Activated B cell treated with CpG ODN at 0.5 μM for 24 hours (primary cell): Measurements from ENCODE around the gene ZNF341. TPM values are rescaled to one million over a fixed set of nuclear protein-coding genes. Genes with fewer than 3 reads are reported as not detected.

Experiments used
- ATAC-seq: fragments of 200-7000 bp; cut with Tn5 transposase; one replicate; pipeline ENCODE4 v1.10.0; 2021; ENCODE audit warnings: low read depth, mild to moderate bottlenecking, moderate library complexity
- CTCF ChIA-PET: fragments of 350-600 bp; sonication (Branson Sonifier 250); formaldehyde crosslinking; loops from one replicate; lab custom pipeline; 2021; ENCODE audit warnings: antibody characterized with exemption; lab: Charles Lee
- POLR2A ChIA-PET: fragments of 350-600 bp; sonication (Branson Sonifier 250); formaldehyde crosslinking; loops from one replicate; lab custom pipeline; 2021; ENCODE audit warnings: antibody characterized with exemption; lab: Charles Lee
- DNase-seq: peaks from one replicate; pipeline ENCODE4 v3.0.0; 2022
- H3K27ac Mint-ChIP-seq: one replicate; pipeline ENCODE4 v1.8.0; 2020; ENCODE audit warnings: mixed read lengths
- H3K27me3 Mint-ChIP-seq: one replicate; pipeline ENCODE4 v1.8.0; 2021; ENCODE audit warnings: mixed read lengths
- H3K36me3 Mint-ChIP-seq: one replicate; pipeline ENCODE4 v1.8.0; 2021; ENCODE audit warnings: low read depth, mixed read lengths
- H3K4me1 Mint-ChIP-seq: one replicate; pipeline ENCODE4 v1.8.0; 2021; ENCODE audit warnings: mixed read lengths
- H3K4me3 Mint-ChIP-seq: one replicate; pipeline ENCODE4 v1.8.0; 2020; ENCODE audit warnings: mild to moderate bottlenecking, mixed read lengths
- H3K9me3 Mint-ChIP-seq: one replicate; pipeline ENCODE4 v1.8.0; 2020; ENCODE audit warnings: mixed read lengths
- CTCF ChIP-seq: fragments of 200-600 bp; IDR thresholded peaks from one replicate; pipeline ENCODE4 v1.8.0; 2022; ENCODE audit warnings: antibody characterized with exemption, mild to moderate bottlenecking
- intact Hi-C: fragments of 100-400 bp; cut with micrococcal nuclease; formaldehyde crosslinking; loops from one replicate; pipeline ENCODE4 v1.15.1; 2024
- total RNA-seq: library from RNA; stranded (reverse); gene quantifications from 2 replicates; pipeline ENCODE4 v1.2.3, GENCODE V29; 2022

ZNF341 gene
- total RNA-seq, 1 donor from 2014 or later, result 10.1 TPM

- H3K36me3 Mint-ChIP-seq, result peaks cover 34% of the 10 kb centered on the region
- no peaks in the 10 kb centered on the region for H3K27me3 Mint-ChIP-seq
- intact Hi-C loops, result loop anchor here (2.0 kb wide), 1 partner anchor 17 kb away; no protein-coding TSS in a partner anchor
- POLR2A ChIA-PET, result interaction anchor here (0.6 to 1.3 kb wide), 4 partner anchors 15 to 168 kb away, joined by 3 to 4 read pairs (median 3); partner anchors contain the start of genes CHMP4B and RALY
- no peak for DNase-seq
- no peaks in the 10 kb centered on the region for H3K9me3 Mint-ChIP-seq
- peak overlapping the region; percentile 32 for H3K27ac Mint-ChIP-seq
- CTCF ChIA-PET, result interaction anchor here (0.7 to 1.8 kb wide), 2 partner anchors 37 to 244 kb away, joined by 3 to 6 read pairs; no protein-coding TSS in a partner anchor
- no peak overlapping the region for H3K4me3 Mint-ChIP-seq
- no peak for TF ChIP-seq CTCF
- H3K4me1 Mint-ChIP-seq, result peaks cover 82% of the 10 kb centered on the region
- no peak for ATAC-seq
These were observed 93.8 kb downstream of the ZNF341 start for GRCh38 chr20:33825340-33826269.

- Mint-ChIP-seq H3K27ac (peak overlapping the region; percentile 32), H3K9me3 (no peaks in the 10 kb centered on the region), H3K36me3 (peaks cover 35% of the 10 kb centered on the region), H3K27me3 (no peaks in the 10 kb centered on the region), H3K4me1 (peaks cover 80% of the 10 kb centered on the region), H3K4me3 (no peak overlapping the region)
- CTCF ChIA-PET, result interaction anchor here (0.7 to 1.8 kb wide), 2 partner anchors 37 to 243 kb away, joined by 3 to 6 read pairs; no protein-coding TSS in a partner anchor
- intact Hi-C loops, result loop anchor here (2.0 kb wide), 1 partner anchor 16 kb away; no protein-coding TSS in a partner anchor
- DNase-seq (no peak), ATAC-seq (no peak)
- TF ChIP-seq CTCF, result no peak
- POLR2A ChIA-PET, result interaction anchor here (1.3 kb wide), 1 partner anchor 15 kb away, joined by 4 read pairs; the partner anchor contains the start of gene CHMP4B
These were observed 94.6 kb downstream of the ZNF341 start for GRCh38 chr20:33826270-33826897.

- no peak for TF ChIP-seq CTCF
- ATAC-seq (no peak), DNase-seq (no peak)
- Mint-ChIP-seq H3K4me3 (no peak overlapping the region), H3K27ac (peak overlapping the region; percentile 9), H3K4me1 (peaks cover 80% of the 10 kb centered on the region), H3K9me3 (no peaks in the 10 kb centered on the region), H3K36me3 (peaks cover 38% of the 10 kb centered on the region), H3K27me3 (no peaks in the 10 kb centered on the region)
- POLR2A ChIA-PET, result interaction anchor here (1.3 kb wide), 1 partner anchor 16 kb away, joined by 4 read pairs; the partner anchor contains the start of gene CHMP4B
- intact Hi-C loops, result loop anchor here (2.0 kb wide), 1 partner anchor 16 kb away; no protein-coding TSS in a partner anchor
- CTCF ChIA-PET, result interaction anchor here (1.8 kb wide), 1 partner anchor 36 kb away, joined by 6 read pairs; no protein-coding TSS in a partner anchor
These were observed 95.3 kb downstream of the ZNF341 start for GRCh38 chr20:33827109-33827508.

- ChIA-PET POLR2A (no interaction called here), CTCF (no interaction called here)
- Mint-ChIP-seq H3K4me3 (peak overlapping the region; percentile 19), H3K4me1 (peaks cover 79% of the 10 kb centered on the region), H3K27ac (peak overlapping the region; percentile 54), H3K36me3 (peaks cover 37% of the 10 kb centered on the region), H3K9me3 (no peaks in the 10 kb centered on the region), H3K27me3 (no peaks in the 10 kb centered on the region)
- intact Hi-C loops, result loop anchor here (2.0 kb wide), 1 partner anchor 15 kb away; no protein-coding TSS in a partner anchor
- DNase-seq (no peak), ATAC-seq (no peak)
- TF ChIP-seq CTCF, result no peak
These were observed 96.0 kb downstream of the ZNF341 start for GRCh38 chr20:33827634-33828325.
